Measurements from ENCODE around the gene TOM1L2.

Gene TOM1L2

GRCh38 chr17:17827826-17828621 is 144.2 kb downstream of the TOM1L2 start:
- TF ChIP-seq CTCF (IDR thresholded peaks at IDR 0.05; ENCODE audit: low read depth, low read length), result no peak
- no peak for DNase-seq (ENCODE audit: extremely low read depth, low read depth)

DNA sequence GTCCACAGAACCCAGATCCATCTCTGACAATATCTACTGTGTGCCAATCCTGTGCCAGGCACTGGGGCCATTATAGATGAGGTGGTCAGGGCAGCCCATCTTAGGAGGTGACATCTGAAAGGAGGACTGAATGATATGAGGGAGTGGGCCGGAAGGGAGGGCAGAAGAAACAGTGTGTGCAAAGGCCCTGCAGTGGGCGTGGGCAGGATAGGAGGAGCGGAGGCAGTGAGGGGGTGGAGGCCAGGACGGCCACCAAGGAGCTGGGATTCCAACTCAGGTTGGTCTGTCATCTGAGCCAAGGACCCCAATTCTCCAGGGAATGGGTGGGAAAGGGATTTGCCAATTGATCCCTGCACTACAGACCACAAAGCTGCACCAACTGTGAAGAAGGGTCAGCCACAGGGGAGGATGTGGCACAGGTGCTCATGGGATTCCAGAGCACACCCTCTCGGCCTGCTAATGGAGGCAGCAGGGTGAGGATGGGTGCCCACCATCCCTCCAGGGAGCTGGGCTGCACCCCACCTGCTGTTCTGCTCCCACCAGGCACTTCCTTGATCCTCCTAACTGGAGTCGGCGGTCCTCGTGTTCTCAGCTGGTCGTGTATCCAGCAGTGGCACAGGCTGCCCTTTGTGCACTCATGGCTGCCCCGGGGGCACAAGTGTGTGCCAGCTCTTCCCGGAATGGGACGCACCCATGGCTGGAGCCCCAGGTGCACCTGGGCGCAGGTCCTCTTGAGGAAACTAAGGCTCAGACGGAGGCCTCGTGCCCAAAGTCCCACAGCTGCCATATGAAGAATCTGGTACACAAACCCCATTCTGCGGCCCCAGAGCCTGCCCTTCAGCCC is 145.0 kb downstream of the TOM1L2 start:
- no peak for TF ChIP-seq CTCF (IDR thresholded peaks at IDR 0.05; ENCODE audit: low read depth, low read length)
- DNase-seq (ENCODE audit: extremely low read depth, low read depth), result no peak

GRCh38 chr17:17826342-17826713 is 145.9 kb downstream of the TOM1L2 start:
- no peak for TF ChIP-seq CTCF (IDR thresholded peaks at IDR 0.05; ENCODE audit: low read depth, low read length)

GRCh38 chr17:17824783-17825614 is 147.2 kb downstream of the TOM1L2 start:
- TF ChIP-seq CTCF (IDR thresholded peaks at IDR 0.05; ENCODE audit: low read depth, low read length), result no peak
- no peak for DNase-seq (ENCODE audit: extremely low read depth, low read depth)

More at GRCh38 chr17:17826342-17826713, 145.9 kb downstream of the TOM1L2 start:
- no peak for DNase-seq (ENCODE audit: extremely low read depth, low read depth)

- no peak for TF ChIP-seq CTCF (IDR thresholded peaks at IDR 0.05; ENCODE audit: low read depth, low read length)
- DNase-seq (ENCODE audit: extremely low read depth, low read depth), result no peak
Measured at GRCh38 chr17:17824119-17824782, 147.9 kb downstream of the TOM1L2 start.

GRCh38 chr17:17823433-17824118 is 148.6 kb downstream of the TOM1L2 start:
- peak; percentile 49 for DNase-seq (ENCODE audit: extremely low read depth, low read depth)
- no peak for TF ChIP-seq CTCF (IDR thresholded peaks at IDR 0.05; ENCODE audit: low read depth, low read length)
